ENCODE results near the gene COX15. TPM values are rescaled to one million over a fixed set of nuclear protein-coding genes. Genes with fewer than 3 reads are reported as not detected.

The COX15 gene
- total and polyA plus RNA-seq, 2 of the 8 experiments (the other 6 are each of a cell fraction or from before 2014, with no cell fraction given), result 17.5 to 36.6 TPM

DNA sequence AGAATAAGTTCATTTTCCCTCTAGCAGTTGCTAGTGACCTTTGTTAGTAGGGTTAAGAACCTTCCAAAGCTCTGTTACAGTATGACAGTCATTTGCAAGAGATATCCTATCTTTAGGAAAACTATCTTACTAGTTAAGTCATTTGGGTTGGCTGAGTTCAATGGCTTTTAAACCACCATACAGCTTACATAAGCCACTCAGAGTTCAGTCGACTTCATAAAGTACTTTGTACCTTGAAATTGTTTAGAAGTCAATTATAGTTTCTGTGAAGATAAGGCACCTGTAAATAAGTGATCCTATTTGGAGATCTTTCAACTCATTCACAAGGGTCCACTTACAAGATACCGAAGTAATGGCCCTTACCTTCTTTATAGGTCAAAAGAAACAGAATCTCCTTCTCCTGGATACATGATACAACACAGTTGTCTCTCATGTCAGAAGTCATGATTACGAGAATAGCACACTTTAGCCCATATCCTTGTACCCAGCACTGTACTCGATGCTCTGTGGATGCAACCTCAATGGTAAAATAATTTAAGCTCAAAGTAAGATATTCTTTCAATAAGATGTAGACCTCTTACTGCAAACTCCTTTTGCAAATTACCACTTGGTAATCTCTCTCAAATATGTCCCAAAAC is 38.6 kb upstream of the COX15 start:
- no peak overlapping the region for H3K4ac ChIP-seq (replicated peaks; ENCODE audit: insufficient read length, low read depth, low read length)
- no peak for TF ChIP-seq KDM1A (IDR thresholded peaks at IDR 0.05; ENCODE audit: borderline replicate concordance, low read length)
- CTCF ChIA-PET (ENCODE audit: partially characterized antibody), result interaction anchor here (1.4 kb wide), 1 partner anchor 31 kb away, joined by 4 read pairs; no protein-coding TSS in a partner anchor

More for the DNA sequence above, 38.6 kb upstream of the COX15 start:
- no peak overlapping the region for H3K18ac ChIP-seq (ENCODE audit: extremely low read depth, low read length)
- H3K23me2 ChIP-seq (ENCODE audit: low read depth, low read length), result no peaks in the 10 kb centered on the region
- no peak overlapping the region for H3K4me2 ChIP-seq (ENCODE audit: insufficient read depth in 1 of 2, low read depth in 2 of 2, low read length in 2 of 2)
- no peak overlapping the region for H3K27ac ChIP-seq (ENCODE audit: low read depth, low read length)
- no peak overlapping the region for H2BK20ac ChIP-seq (ENCODE audit: low read length)
- no peaks in the 10 kb centered on the region for H3K9me3 ChIP-seq (ENCODE audit: insufficient read depth in 2 of 2, low read depth in 1 of 2, low read length in 1 of 2)
- no peaks in the 10 kb centered on the region for H3K79me2 ChIP-seq (ENCODE audit: control insufficient read depth in 1 of 2, insufficient read depth in 2 of 2, low read length in 2 of 2)
- no peak overlapping the region for H3K14ac ChIP-seq (ENCODE audit: insufficient read length)
- H3K27me3 ChIP-seq (replicated peaks in 1 of 4; ENCODE audit: control insufficient read depth in 3 of 4, extremely low read depth in 1 of 4, insufficient read depth in 3 of 4, low read length in 3 of 4), result no peaks in the 10 kb centered on the region
- DNase-seq (ENCODE audit: low read depth in 1 of 2, low spot score in 2 of 2), result no peak
- no peak overlapping the region for H2BK5ac ChIP-seq (ENCODE audit: low read depth, low read length)
- no peaks in the 10 kb centered on the region for H4K20me1 ChIP-seq (replicated peaks in 1 of 2; ENCODE audit: control insufficient read depth in 1 of 2, insufficient read depth in 2 of 2, low read length in 2 of 2)
- no peak overlapping the region for H3K9ac ChIP-seq (replicated peaks in 1 of 4; ENCODE audit: extremely low read depth in 1 of 4, low read depth in 3 of 4, low read length in 3 of 4)
- no peak overlapping the region for H4K91ac ChIP-seq (replicated peaks; ENCODE audit: insufficient read length, low read length)
- H4K8ac ChIP-seq (ENCODE audit: extremely low read depth, insufficient read depth, low read length), result no peak overlapping the region
- no peak overlapping the region for H2BK15ac ChIP-seq (ENCODE audit: low read length)
- H2BK120ac ChIP-seq (replicated peaks; ENCODE audit: low read depth, low read length), result no peak overlapping the region
- H3K79me1 ChIP-seq (ENCODE audit: low read depth, low read length), result no peaks in the 10 kb centered on the region
- no peak overlapping the region for H3K56ac ChIP-seq (replicated peaks; ENCODE audit: insufficient read length, low read depth, low read length)
- POLR2A ChIA-PET (ENCODE audit: partially characterized antibody), result no interaction called here
- FAIRE-seq, result no peak
- H4K5ac ChIP-seq (ENCODE audit: insufficient read length, low read depth, low read length), result no peak overlapping the region
- WGBS, 2 experiments (ENCODE audit: extremely low coverage in 1 of 2, insufficient coverage in 1 of 2, insufficient read length in 1 of 2, insufficient replicate concordance in 2 of 2, low coverage in 1 of 2, low lambda C conversion rate in 2 of 2, missing lambda C conversion rate in 1 of 2), result 86% methylated on average over 4 of the region's 4 CpGs; no CpG with 5 or more reads in 1 of the 2 experiments
- H3K4me3 ChIP-seq (ENCODE audit: extremely low read depth in 1 of 4, insufficient read depth in 2 of 4, low read depth in 3 of 4, low read length in 4 of 4), result no peak overlapping the region
- H2AFZ ChIP-seq (ENCODE audit: low read length), result no peak overlapping the region
- H2BK12ac ChIP-seq (ENCODE audit: low read depth, low read length), result no peak overlapping the region
- H2AK5ac ChIP-seq (ENCODE audit: low read depth, low read length), result no peak overlapping the region
- no peaks in the 10 kb centered on the region for H3K4me1 ChIP-seq (replicated peaks in 1 of 4; ENCODE audit: control insufficient read depth in 3 of 4, insufficient read depth in 4 of 4, low read length in 3 of 4)
- no peaks in the 10 kb centered on the region for H3K36me3 ChIP-seq (ENCODE audit: control insufficient read depth in 2 of 4, insufficient read depth in 4 of 4, low read length in 3 of 4)
- no peak overlapping the region for H3K23ac ChIP-seq (ENCODE audit: insufficient read length)
